Stimulated activated CD8-positive, alpha-beta memory T cell treated with anti-CD3 and anti-CD28 coated beads, Interleukin-2, amount 100 ng/mL, for 1 hour (primary cell): ENCODE results near the gene COL4A4.
"Not testable (repeated sequence)": the region's sequence is repeated elsewhere in the genome, so short reads cannot be mapped to it uniquely, and the experiment has no call there.

Experiments used
- DNase-seq, 2 donors: peaks; one replicate each; pipeline ENCODE4 v3.0.0-alpha.2; 2020; ENCODE audit warnings: low read depth in 2 of 2

Gene COL4A4

DNA sequence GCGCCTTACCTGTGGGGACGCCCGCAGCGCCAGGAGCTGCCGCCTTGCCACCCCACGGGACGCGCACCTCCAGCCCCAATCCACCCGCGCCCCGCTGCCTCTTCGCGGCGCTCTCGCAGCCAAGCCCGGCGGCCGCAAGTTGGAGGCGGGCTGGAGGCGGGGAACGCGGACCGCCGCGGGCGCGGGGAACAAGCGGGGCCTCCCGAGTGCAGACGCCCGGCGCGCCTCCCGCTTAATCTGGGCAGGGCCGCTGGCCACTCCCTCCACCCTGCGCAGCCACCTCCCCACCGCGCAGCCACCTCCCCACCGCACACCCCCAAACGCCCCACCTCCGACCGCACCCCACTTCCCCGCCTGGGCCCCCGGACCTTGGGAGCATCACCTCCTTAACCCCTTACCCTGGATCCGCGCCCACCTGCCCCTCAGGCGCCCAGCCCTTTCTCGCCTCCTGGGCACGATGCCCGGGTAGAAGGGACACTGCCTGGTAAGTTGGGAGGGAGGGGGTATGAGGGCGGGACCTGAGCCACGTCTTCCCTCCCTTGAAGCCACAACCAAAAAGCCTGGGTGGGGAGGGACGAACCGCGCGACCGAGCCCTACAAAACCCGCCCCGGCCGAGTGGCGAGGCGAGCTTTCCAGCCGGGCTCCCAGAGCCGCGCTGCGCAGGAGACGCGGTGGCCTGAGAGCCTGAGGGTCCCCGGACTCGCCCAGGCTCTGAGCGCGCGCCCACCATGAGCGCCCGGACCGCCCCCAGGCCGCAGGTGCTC, at the start of gene COL4A4, which contains the start of gene COL4A3:
COL4A4 (minus strand) TSS at position 208 of the 765 bp plus-strand sequence. CDS start 16,722 bp downstream, outside the sequence.
COL4A3 (plus strand) TSS at position 627 of the 765 bp plus-strand sequence; CDS start at position 730, 103 bp downstream.
- no peak for DNase-seq

- DNase-seq, result no peak
These were observed 43.6 kb upstream of the COL4A4 start for GRCh38 chr2:227207573-227207972.

DNA sequence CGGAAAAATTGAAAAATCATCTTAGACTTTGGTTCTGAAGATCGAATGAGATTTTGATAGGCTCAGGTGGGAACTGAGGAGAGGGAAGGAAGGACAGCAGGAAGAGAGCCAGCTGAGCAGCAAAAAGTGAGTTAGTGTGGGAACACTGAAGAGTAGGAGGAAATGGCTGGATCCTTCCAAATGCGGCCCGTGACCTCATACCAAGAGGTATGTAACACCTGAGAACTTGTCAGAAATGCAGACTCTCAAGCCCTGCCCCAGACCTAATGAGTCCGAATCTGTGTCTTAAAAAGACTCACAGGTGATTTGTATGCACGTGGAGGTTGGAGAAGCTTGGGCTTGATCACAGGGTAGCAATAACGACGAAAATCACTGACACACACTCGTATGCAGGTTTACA, 42.4 kb upstream of the COL4A4 start:
- DNase-seq, result no peak

DNA sequence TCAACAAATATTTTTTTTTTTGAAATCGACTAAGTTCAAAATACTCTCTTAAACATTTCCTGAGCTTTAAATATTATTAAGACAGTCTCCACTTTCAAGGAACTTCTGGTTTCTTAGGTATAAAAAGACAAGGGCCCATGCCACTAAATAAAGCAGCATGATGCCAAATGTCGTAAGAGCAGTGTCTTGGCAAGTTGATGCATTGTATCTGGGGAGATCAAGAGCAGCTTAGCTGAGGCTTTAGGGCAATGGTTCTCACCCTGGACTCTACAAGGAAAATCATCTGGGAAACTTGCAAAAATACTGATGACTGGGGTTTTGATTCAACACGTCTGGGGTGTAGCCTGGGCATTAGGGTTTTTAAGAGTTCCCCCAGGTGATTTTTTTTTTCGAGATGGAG, 41.7 kb upstream of the COL4A4 start:
- no peak for DNase-seq

DNA sequence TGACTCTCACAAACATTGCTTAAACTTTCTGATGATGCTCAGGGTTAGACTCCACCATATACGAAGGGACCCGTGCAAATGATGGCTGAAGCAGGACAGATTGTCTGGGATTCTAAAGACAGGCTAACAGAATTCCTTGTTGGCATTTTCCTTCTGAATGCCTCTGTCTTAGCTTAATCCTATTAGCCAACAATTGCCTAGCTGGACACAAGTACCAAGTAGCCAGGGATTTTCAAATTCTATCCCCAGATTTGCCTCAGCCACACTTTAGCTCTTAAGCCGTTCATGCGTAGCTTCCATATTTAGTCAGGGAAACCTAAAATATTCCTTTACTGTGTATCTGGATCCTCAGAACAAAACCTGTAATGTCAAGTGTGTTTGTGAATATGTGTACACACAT, 40.4 kb upstream of the COL4A4 start:
- DNase-seq, result no peak

DNA sequence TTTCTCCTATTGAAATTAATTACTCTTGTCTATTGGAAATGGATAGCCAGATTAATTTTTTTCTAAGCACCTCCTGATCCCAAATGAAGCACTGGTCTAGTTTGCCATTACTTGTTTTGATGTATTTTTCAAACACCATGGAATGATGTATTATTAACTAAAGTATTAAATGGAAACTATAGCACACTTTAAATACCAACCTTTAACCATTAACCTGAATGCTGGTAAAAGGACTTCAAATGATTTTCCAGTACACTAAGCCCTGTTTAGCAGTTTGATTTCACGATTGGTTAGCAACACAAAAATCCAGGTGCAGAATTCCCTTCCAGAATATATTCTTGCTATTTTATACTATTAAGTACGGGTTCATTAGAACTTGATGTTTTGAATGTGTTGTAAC, 37.8 kb upstream of the COL4A4 start:
- no peak for DNase-seq

DNA sequence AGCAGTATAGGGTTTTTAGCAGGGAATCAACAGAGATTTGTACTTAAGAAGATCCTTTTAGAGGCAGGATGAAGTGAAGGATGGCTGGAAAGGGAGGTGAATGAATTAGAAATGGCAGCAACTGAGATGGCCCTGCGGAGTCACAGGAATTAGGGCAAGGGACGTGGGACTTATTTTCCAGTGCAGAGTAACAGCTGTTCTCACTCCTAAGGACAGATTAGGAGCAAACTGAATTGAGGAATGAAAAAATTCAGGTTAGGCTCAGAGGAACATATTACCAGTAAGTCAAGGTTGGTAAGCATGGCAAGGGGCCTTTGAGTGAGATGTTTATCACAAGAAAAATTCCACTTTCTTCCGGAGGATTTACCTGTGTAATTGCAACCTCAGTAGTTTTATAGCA, 34.9 kb upstream of the COL4A4 start:
- no peak for DNase-seq

GRCh38 chr2:227194219-227194618, 30.2 kb upstream of the COL4A4 start:
- DNase-seq, result no peak

DNA sequence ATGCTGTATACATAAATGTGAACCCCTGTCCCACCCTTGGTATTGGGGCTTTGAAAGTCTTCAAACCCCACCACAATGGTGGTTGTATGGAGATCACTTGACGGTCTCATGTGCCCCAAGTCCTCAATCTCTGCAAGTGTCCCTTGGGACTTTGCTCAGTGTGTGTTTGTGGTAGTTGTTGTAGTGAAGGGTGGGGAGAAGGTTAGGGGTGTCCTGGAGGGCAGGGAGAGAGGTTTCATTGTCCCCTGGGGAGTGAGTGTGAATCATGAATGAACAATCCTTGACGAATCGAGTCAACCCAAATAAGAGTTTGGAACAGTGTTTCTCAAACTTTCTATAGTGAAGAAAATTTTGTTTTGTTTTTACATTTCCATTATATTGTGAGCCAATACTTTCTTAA, 28.5 kb upstream of the COL4A4 start:
- no peak for DNase-seq

GRCh38 chr2:227191367-227191766, 27.4 kb upstream of the COL4A4 start:
- DNase-seq, result no peak

GRCh38 chr2:227188292-227188691, 24.3 kb upstream of the COL4A4 start:
- no peak for DNase-seq

GRCh38 chr2:227186751-227187150, 22.7 kb upstream of the COL4A4 start:
- DNase-seq, result no peak

GRCh38 chr2:227185615-227186232, 21.7 kb upstream of the COL4A4 start:
- no peak for DNase-seq

DNA sequence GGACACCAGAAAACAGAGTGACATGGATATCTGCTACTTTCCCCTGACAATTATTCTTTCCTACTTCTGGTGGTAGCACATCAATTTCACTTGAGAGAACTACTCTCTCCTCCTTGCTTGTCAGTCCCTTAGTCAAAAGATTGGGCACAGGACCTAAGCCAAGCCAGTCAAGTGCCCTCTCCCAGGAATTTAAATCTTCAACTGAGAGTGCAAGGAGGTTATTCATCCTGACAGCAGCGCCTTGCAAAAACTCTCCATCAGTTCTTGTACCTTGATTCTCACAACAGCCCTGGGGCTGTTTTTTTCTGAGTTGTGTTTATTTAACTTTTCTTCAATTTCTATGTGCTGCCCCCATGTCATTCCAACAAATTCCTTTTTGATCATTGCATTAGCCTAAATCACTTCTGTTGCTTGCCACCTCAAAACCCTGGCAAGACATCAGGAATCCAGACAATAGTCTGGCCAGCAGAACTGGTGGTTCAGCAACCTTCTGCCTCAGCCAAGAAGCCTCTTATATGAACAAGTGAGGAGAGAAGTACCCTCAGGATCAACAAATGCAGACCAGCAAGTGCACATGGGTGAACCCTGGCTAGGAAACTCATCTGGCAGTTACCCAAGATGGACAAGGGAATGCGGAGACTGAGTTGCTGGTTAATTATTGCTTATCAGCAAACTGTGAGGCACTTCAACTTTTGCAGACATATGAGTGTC, 19.8 kb upstream of the COL4A4 start:
- no peak for DNase-seq

GRCh38 chr2:227182765-227183164, 18.8 kb upstream of the COL4A4 start:
- no peak for DNase-seq

GRCh38 chr2:227180770-227181169, 16.8 kb upstream of the COL4A4 start:
- no peak for DNase-seq

DNA sequence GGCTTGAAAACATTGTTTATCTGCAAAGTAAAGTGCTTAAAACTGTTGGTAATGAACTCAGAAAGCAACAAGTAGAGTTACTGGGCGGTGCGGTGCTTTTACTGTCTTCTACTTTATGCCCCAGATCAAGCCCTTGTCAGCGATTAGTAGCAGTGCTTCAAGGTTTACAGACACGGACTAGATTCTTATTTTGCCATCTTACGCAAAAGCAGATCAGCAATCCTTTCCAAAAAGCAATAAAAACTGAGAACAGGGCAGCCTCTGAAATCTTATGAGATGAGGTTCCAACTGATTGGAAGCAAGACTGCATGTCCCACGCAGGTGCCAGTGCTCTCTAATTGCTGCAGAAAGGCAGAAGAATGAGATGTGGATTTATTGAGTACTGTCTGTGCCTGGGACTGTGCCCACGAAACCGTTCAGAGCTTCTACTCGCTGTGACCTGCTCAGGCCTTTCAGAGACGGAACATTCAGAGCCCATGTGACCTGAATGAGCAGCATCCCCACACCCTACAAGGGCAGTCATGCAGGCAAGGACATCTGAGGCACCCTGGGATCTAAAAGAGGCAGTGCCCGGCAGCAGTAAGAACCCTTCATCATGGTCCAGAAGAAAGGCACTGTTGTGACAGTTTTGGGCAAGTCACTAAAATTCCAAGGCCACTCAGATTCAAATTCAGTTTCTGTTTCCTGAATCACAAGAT, 16.1 kb upstream of the COL4A4 start:
- no peak for DNase-seq

DNA sequence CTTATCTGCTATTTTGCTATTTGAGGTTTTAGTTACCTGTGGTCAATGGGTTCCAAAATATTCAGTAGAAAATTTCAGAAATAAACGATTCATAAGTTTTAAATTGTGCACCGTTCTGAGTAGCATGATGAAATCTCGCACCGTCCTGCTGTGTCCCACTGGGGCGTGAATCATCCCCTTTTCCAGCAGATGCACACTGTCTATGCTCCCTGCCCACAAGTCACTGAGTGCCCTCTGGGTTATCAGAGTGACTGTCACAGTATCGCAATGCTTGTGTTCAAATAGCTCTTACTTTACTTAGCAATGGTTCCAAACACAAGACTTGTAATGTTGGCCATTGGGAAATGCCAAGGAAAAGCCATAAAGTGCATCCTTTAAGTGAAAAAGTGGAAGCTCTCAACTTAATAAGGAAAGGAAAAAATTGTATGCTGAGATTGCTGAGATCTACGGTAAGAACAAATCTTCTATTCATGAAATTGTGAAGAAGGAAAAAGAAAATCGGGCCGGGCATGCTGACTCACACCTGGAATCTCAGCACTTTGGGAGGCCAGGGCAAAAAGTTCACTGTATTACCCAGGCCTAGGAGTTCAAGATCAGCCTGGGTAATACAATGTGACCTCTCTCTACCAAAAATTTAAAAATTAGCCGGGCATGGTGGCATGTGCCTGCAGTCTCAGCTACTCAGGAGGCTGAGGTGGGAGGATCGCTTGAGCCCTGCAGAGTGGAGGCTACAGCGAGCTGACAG, 13.8 kb upstream of the COL4A4 start:
- no peak for DNase-seq

GRCh38 chr2:227171779-227172178, 7.8 kb upstream of the COL4A4 start:
- DNase-seq, result not testable (repeated sequence)

DNA sequence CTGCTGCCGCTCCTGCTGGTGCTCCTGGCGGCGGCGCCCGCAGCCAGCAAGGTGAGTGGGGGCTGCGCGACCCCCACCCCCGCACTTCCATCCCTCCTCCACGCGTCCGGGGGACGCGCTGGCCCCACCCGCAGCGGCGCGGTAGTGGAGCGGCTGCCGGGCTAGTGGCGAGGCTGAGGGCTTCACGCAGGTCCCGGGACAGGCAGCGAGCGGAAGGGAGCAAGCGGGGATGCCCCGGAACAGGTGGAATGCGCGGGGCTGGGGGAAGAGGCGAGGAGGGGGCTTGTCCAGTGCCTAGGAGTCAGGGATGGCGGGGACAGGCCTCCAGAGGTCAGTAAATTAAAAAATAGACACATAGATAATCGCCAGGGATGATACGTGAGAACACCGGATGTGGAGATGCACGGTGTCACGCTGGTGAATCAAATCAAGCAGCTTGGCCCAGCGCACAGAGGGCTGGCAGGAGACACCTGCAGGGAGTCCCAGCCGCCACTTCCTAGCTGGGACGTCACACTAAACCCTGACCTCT, 822 bp upstream of the COL4A4 start:
- no peak for DNase-seq

- no peak for DNase-seq
These were observed 464 bp downstream of the COL4A4 start for GRCh38 chr2:227163485-227163997.
